ENCODE measurements around the gene GALC. TPM values are rescaled to one million over a fixed set of nuclear protein-coding genes. Genes with fewer than 3 reads are reported as not detected.

The GALC gene
- total RNA-seq, 1 donor from 2014 or later: 24.5 TPM

- H3K9me3 ChIP-seq (ENCODE audit: control insufficient read depth in 3 of 3, low read length in 3 of 3): no peaks in the 10 kb centered on the region
- H3K27me3 ChIP-seq (ENCODE audit: control insufficient read depth in 3 of 3, insufficient read depth in 3 of 3, low read length in 3 of 3): no peaks in the 10 kb centered on the region
- no peak overlapping the region for H3K27ac ChIP-seq (ENCODE audit: low read depth, low read length)
- H3K4me1 ChIP-seq (ENCODE audit: control insufficient read depth in 3 of 3, insufficient read depth in 3 of 3, low read length in 3 of 3): no peaks in the 10 kb centered on the region
- H3K36me3 ChIP-seq (ENCODE audit: control insufficient read depth in 3 of 3, insufficient read depth in 3 of 3, low read length in 3 of 3): no peaks in the 10 kb centered on the region
- H3K9ac ChIP-seq (ENCODE audit: low read depth in 1 of 3, low read length in 3 of 3): no peak overlapping the region
- H3K4me3 ChIP-seq (ENCODE audit: low read length in 3 of 3): no peak overlapping the region
Measured at GRCh38 chr14:88008039-88008742, 15.2 kb upstream of the GALC start.

GRCh38 chr14:88007608-88008007, 14.6 kb upstream of the GALC start:
- H3K27me3 ChIP-seq (ENCODE audit: control insufficient read depth in 3 of 3, insufficient read depth in 3 of 3, low read length in 3 of 3): no peaks in the 10 kb centered on the region
- H3K27ac ChIP-seq (ENCODE audit: low read depth, low read length): no peak overlapping the region
- H3K9ac ChIP-seq (ENCODE audit: low read depth in 1 of 3, low read length in 3 of 3): no peak overlapping the region
- no peaks in the 10 kb centered on the region for H3K36me3 ChIP-seq (ENCODE audit: control insufficient read depth in 3 of 3, insufficient read depth in 3 of 3, low read length in 3 of 3)
- no peaks in the 10 kb centered on the region for H3K9me3 ChIP-seq (ENCODE audit: control insufficient read depth in 3 of 3, low read length in 3 of 3)
- H3K4me1 ChIP-seq (ENCODE audit: control insufficient read depth in 3 of 3, insufficient read depth in 3 of 3, low read length in 3 of 3): no peaks in the 10 kb centered on the region
- H3K4me3 ChIP-seq (ENCODE audit: low read length in 3 of 3): no peak overlapping the region

- Histone ChIP-seq H3K9me3 (ENCODE audit: control insufficient read depth in 3 of 3, low read length in 3 of 3) (no peaks in the 10 kb centered on the region), H3K36me3 (ENCODE audit: control insufficient read depth in 3 of 3, insufficient read depth in 3 of 3, low read length in 3 of 3) (no peaks in the 10 kb centered on the region), H3K27me3 (ENCODE audit: control insufficient read depth in 3 of 3, insufficient read depth in 3 of 3, low read length in 3 of 3) (no peaks in the 10 kb centered on the region), H3K4me1 (ENCODE audit: control insufficient read depth in 3 of 3, insufficient read depth in 3 of 3, low read length in 3 of 3) (no peaks in the 10 kb centered on the region), H3K9ac (ENCODE audit: low read depth in 1 of 3, low read length in 3 of 3) (no peak overlapping the region), H3K4me3 (ENCODE audit: low read length in 3 of 3) (no peak overlapping the region), H3K27ac (ENCODE audit: low read depth, low read length) (no peak overlapping the region)
Measured at GRCh38 chr14:88005978-88006851, 13.2 kb upstream of the GALC start.

- H3K9ac ChIP-seq (ENCODE audit: low read depth in 1 of 3, low read length in 3 of 3): peak within 1 kb of the TSS in 1 of 3 donors; percentile 17
- H3K27ac ChIP-seq (ENCODE audit: low read depth, low read length): no peak within 1 kb of the TSS
- H3K9me3 ChIP-seq (ENCODE audit: control insufficient read depth in 3 of 3, low read length in 3 of 3): no peaks in the 10 kb centered on the region
- peak within 1 kb of the TSS in 1 of 3 donors; percentile 51 for H3K4me3 ChIP-seq (ENCODE audit: low read length in 3 of 3)
- no peaks in the 10 kb centered on the region for H3K27me3 ChIP-seq (ENCODE audit: control insufficient read depth in 3 of 3, insufficient read depth in 3 of 3, low read length in 3 of 3)
- H3K36me3 ChIP-seq (ENCODE audit: control insufficient read depth in 3 of 3, insufficient read depth in 3 of 3, low read length in 3 of 3): no peaks in the 10 kb centered on the region
- no peaks in the 10 kb centered on the region for H3K4me1 ChIP-seq (ENCODE audit: control insufficient read depth in 3 of 3, insufficient read depth in 3 of 3, low read length in 3 of 3)
Measured at GRCh38 chr14:88005050-88005481, 12.1 kb upstream of the GALC start, which contains the start of gene GPR65. GPR65 (plus strand) TSS chr14:88005135; CDS start chr14:88010848, 5,713 bp downstream.

GRCh38 chr14:88004506-88005036, 11.6 kb upstream of the GALC start:
- H3K9ac ChIP-seq (ENCODE audit: low read depth in 1 of 3, low read length in 3 of 3): no peak overlapping the region
- H3K4me3 ChIP-seq (ENCODE audit: low read length in 3 of 3): no peak overlapping the region
- no peaks in the 10 kb centered on the region for H3K9me3 ChIP-seq (ENCODE audit: control insufficient read depth in 3 of 3, low read length in 3 of 3)
- no peak overlapping the region for H3K27ac ChIP-seq (ENCODE audit: low read depth, low read length)
- H3K27me3 ChIP-seq (ENCODE audit: control insufficient read depth in 3 of 3, insufficient read depth in 3 of 3, low read length in 3 of 3): no peaks in the 10 kb centered on the region
- H3K36me3 ChIP-seq (ENCODE audit: control insufficient read depth in 3 of 3, insufficient read depth in 3 of 3, low read length in 3 of 3): no peaks in the 10 kb centered on the region
- H3K4me1 ChIP-seq (ENCODE audit: control insufficient read depth in 3 of 3, insufficient read depth in 3 of 3, low read length in 3 of 3): no peaks in the 10 kb centered on the region

GRCh38 chr14:88003425-88003824, 10.4 kb upstream of the GALC start:
- Histone ChIP-seq H3K9ac (ENCODE audit: low read depth in 1 of 3, low read length in 3 of 3) (no peak overlapping the region), H3K4me1 (ENCODE audit: control insufficient read depth in 3 of 3, insufficient read depth in 3 of 3, low read length in 3 of 3) (no peaks in the 10 kb centered on the region), H3K9me3 (ENCODE audit: control insufficient read depth in 3 of 3, low read length in 3 of 3) (no peaks in the 10 kb centered on the region), H3K27ac (ENCODE audit: low read depth, low read length) (no peak overlapping the region), H3K4me3 (ENCODE audit: low read length in 3 of 3) (no peak overlapping the region), H3K36me3 (ENCODE audit: control insufficient read depth in 3 of 3, insufficient read depth in 3 of 3, low read length in 3 of 3) (no peaks in the 10 kb centered on the region), H3K27me3 (ENCODE audit: control insufficient read depth in 3 of 3, insufficient read depth in 3 of 3, low read length in 3 of 3) (no peaks in the 10 kb centered on the region)

- Histone ChIP-seq H3K27me3 (ENCODE audit: control insufficient read depth in 3 of 3, insufficient read depth in 3 of 3, low read length in 3 of 3) (no peaks in the 10 kb centered on the region), H3K27ac (ENCODE audit: low read depth, low read length) (no peak overlapping the region), H3K36me3 (ENCODE audit: control insufficient read depth in 3 of 3, insufficient read depth in 3 of 3, low read length in 3 of 3) (no peaks in the 10 kb centered on the region), H3K4me1 (ENCODE audit: control insufficient read depth in 3 of 3, insufficient read depth in 3 of 3, low read length in 3 of 3) (no peaks in the 10 kb centered on the region), H3K4me3 (ENCODE audit: low read length in 3 of 3) (no peak overlapping the region), H3K9ac (ENCODE audit: low read depth in 1 of 3, low read length in 3 of 3) (no peak overlapping the region), H3K9me3 (ENCODE audit: control insufficient read depth in 3 of 3, low read length in 3 of 3) (no peaks in the 10 kb centered on the region)
Measured at GRCh38 chr14:88002421-88003075, 9.6 kb upstream of the GALC start.

GRCh38 chr14:87999277-87999676, 6.3 kb upstream of the GALC start:
- no peaks in the 10 kb centered on the region for H3K9me3 ChIP-seq (ENCODE audit: control insufficient read depth in 3 of 3, low read length in 3 of 3)
- H3K9ac ChIP-seq (ENCODE audit: low read depth in 1 of 3, low read length in 3 of 3): no peak overlapping the region
- H3K4me1 ChIP-seq (ENCODE audit: control insufficient read depth in 3 of 3, insufficient read depth in 3 of 3, low read length in 3 of 3): no peaks in the 10 kb centered on the region
- no peaks in the 10 kb centered on the region for H3K27me3 ChIP-seq (ENCODE audit: control insufficient read depth in 3 of 3, insufficient read depth in 3 of 3, low read length in 3 of 3)
- no peak overlapping the region for H3K27ac ChIP-seq (ENCODE audit: low read depth, low read length)
- no peaks in the 10 kb centered on the region for H3K36me3 ChIP-seq (ENCODE audit: control insufficient read depth in 3 of 3, insufficient read depth in 3 of 3, low read length in 3 of 3)
- H3K4me3 ChIP-seq (ENCODE audit: low read length in 3 of 3): no peak overlapping the region

GRCh38 chr14:87998482-87998881, 5.5 kb upstream of the GALC start:
- no peaks in the 10 kb centered on the region for H3K9me3 ChIP-seq (ENCODE audit: control insufficient read depth in 3 of 3, low read length in 3 of 3)
- no peak overlapping the region for H3K9ac ChIP-seq (ENCODE audit: low read depth in 1 of 3, low read length in 3 of 3)
- H3K36me3 ChIP-seq (ENCODE audit: control insufficient read depth in 3 of 3, insufficient read depth in 3 of 3, low read length in 3 of 3): no peaks in the 10 kb centered on the region
- H3K27ac ChIP-seq (ENCODE audit: low read depth, low read length): no peak overlapping the region
- peaks cover 1 to 4% (median 1%) of the 10 kb centered on the region in 3 donors for H3K4me1 ChIP-seq (ENCODE audit: control insufficient read depth in 3 of 3, insufficient read depth in 3 of 3, low read length in 3 of 3)
- H3K27me3 ChIP-seq (ENCODE audit: control insufficient read depth in 3 of 3, insufficient read depth in 3 of 3, low read length in 3 of 3): no peaks in the 10 kb centered on the region
- H3K4me3 ChIP-seq (ENCODE audit: low read length in 3 of 3): no peak overlapping the region

Measured in skeletal muscle tissue (tissue), 4 donors.